Activated naive CD4-positive, alpha-beta T cell (primary cell): Measurements from ENCODE around the gene BICD2.
"Not testable (repeated sequence)": the region's sequence is repeated elsewhere in the genome, so short reads cannot be mapped to it uniquely, and the experiment has no call there.

Experiments
- DNase-seq, 4 experiments: peaks; one replicate each; lab custom pipeline; 2025; lab: John Stamatoyannopoulos, UW

Gene BICD2

DNA sequence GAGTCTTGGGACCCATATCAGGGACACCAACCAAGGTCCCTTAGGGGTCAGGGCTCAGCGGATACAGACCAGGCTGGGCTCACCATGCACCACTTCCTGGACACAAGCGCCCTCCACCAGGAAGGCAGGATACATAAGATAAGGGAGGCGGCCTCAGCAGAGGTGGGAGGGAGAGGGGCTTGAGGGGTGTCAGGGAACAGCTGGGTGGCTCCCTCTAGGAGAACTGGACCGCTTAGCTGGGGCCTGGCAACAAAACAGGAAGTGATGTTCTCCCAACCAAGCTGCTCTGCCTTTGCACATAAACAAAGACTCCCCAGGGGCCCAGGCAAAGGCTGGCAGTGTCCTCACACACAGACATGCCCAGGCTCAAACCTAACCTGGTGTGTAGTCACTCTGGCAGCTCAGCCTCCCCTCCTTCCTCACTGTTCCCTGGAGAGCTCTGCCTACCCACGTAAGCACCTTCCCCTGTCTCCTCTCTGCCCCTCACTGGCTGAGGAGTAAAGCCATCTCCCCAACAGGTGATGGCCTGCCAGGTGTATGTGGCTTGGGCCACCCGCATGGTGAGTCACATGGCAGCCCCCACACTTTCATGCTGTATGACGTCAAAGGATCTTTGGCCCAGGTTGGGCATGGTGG, 5.8 kb upstream of the BICD2 start:
- no peak for DNase-seq

DNA sequence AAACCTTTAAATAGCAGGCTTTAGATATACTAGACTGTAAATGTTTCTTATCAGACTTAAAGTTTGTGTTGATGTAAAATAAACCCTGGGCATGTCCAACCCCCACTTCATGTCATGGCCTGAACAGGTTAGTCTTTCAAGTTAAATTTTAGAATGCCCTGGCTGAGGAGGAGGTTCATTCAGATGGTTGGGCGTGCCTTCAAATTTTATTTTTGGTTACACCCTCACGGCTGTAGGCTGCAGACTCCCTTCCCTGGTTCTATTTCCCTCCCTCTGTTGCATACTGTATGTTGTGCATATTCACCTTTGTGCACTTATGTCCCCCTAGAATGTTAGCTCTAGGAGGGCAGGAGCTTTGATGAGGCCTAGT, 5.3 kb upstream of the BICD2 start:
- no peak for DNase-seq

DNA sequence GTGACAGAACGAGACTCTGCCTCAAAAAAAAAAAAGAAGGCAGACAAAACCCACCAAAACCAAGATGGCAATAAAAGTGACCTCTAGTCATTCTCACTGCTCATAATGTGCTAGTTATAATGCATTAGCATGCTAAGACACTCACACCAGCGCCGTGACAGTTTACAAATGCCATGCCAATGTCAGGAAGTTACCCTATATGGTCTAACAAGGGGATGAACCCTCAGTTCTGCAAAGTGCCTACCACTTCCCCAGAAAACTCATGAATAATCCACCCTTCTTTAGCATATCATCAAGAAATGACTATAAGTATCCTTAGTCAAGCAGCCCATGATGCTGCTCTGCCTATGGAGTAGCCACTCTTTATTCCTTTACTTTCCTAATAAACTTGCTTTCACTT, 4.7 kb upstream of the BICD2 start:
- no peak for DNase-seq

DNA sequence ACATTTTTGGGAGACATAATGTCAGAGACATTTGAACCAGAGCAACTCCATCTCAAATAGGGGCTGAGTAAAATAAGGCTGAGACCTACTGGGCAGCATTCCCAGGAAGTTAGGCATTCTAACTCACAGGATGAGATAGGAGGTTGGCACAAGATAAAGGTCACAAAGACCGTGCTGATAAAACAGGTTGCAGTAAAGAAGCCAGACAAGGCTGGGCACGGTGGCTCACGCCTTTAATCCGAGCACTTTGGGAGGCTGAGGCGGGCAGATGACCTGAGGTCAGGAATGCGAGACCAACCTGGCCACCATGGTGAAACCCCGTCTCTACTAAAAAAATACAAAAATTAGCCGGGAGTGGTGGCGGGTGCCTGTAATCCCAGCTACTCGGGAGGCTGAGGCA, 4.2 kb upstream of the BICD2 start:
- DNase-seq: not testable (repeated sequence)

DNA sequence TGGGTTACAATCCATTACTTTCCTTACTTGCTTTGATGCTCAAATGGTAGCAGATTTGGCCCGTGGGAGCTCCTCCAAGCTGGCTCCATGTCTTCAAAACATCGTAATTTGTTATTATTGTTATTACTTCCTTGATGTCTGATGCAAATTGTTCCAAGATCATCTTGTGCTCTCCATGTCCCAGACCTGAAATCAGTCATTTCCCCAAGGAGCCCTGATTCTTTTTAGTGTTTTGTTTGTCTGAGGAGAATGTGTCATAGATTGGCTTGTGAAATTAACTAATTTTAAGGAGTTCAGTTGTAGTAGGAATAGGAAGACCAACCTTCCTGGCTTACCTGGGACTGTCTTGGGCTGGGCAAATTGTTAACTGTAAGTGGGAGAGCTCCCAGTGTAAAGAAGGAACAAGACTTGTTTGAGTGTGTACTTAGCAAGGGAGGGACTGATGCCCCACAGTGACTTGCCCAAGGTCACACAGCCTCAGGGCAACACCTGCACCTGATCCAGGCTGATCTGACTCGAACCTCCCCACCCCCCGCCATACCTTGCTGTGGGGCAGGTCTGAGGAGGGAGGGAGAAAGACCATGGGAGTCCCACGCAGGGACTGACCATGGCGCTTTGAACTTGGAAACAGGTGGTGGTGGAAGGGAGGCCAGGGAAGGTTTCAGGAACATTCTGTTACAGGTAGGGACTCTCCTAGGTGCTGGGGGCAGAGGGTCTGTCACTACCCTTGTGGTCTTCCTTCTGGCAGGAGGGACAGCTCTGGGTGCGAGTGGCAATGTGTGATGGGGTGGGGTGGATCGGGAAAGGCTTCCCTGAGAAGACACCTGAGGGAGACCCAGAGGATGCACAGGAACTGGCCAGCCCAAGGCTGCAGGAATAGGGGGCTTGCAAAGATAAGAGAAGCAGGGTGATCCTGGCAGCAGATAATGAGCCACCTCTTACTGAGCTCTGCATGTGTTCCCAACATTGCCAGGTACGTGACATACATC, 2.7 kb upstream of the BICD2 start:
- DNase-seq: no peak

DNA sequence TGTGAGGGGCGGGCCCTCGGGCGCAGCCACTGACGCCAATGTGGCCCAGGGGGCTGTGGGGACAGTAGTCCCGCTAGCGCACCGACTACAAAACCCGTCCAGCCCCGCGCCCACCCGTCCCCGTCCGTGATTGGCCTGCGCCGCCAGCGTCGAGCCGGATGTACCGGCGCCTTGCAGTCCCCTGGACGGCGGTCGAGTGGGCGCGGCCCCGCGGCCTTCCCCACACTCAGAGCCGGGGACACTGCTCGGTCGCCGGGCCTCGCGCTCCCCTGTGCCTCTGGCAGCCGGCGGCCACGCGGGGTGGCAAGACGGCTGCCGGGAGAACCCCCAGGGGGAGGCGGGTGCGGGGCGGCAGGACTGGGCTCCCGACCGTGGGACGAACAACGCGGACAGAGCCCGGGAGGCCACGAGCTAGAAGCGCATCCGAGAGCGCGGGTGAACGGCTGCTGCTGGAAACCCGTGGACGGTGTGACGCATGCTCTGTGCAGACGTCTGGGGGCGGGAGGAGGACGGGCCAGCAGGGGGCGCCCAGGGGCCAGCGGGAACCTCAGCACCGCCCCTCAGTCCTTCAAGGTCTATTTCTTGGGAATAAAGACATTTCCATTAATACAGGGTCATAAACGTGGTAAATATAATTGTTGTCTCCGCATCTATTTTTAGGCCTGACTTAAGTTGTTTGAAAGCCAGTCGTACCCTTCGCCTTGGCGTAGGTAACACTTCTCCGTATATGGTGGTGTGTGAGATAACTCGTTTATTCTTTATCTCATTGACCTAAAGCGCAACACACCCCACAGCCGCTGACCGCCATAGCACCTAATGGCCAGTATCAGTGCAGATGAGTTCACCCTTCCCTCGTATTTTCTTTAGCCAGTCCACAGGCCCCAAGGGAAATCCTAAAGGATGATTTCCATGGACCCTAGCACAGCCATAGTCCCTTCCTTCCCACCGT, 629 bp upstream of the BICD2 start:
- DNase-seq: peak; percentile 91 to 97 (median 96)

DNA sequence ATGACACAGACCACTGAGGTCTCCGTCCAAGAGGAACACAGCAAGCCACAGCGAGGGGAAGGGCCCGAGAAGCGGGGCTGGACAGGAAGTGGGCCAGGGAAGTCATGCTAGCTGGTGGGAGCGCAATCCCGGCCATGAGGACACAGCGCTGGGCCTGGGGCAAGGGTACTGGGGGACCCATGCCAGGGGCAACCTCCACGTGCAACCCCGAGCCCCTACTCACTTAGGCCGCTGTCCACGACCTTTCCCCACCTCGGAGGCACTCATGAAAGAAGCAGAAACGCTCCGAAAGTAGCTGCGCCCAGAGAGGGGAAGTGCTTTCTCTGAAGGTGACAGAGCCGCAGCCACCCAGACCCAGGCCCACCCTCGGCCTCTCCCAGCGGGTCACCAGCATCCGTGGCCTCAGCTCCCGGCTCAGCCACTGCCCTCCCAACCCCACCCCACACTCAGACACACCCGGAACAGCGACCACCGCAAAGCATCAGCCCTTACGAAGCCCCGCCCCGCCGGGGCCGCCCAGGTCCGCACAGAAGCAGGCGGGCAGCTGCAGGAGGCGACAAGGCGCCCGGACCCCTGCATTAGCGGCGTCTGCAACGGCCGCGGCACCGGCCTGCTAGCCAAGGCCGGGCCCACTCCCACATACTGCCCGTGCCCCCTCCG, 782 bp downstream of the BICD2 start:
- DNase-seq: no peak

DNA sequence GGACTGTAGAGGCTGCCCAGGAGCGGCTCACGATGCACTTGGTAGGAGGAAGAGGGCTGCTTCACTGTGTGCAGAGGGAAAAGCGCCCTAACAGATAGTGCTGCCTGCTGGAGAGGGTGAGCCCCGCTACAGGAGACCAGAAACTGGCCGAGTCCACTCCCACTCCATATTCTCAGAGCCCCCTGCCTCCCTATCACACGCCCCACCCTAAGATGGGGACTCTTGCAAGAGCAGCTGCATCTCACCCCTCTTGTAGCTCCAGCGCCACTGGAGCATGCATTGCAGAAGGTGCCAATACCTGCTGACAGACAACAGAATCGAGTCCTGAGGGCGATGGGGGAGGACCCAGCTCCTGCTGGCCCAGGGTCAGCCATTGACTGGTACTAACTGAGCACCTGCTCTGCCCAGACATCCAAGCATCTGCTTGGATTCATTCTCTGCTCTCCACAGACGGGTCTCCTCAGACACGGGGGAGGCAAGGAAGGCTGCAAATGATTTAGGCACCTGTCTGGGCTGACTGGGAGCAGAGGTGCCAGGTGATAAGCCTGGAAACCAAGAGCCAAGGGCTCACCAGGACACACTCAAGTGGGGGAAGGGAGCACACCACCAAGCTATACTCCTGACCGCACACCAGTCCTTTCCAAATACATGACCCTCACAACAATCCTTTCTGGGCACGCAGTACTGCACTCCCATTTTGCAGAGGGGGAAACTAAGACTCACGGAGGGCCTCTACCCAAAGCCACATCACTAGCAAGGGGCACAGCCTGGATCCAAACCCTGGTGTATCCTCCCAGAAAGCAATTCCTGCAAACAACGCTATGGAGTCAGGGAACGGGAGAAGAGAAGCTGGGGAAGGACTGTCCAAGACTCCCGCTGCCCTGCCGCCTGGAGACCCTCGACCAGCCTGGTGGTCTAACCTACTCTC, 1.6 kb downstream of the BICD2 start:
- no peak for DNase-seq

DNA sequence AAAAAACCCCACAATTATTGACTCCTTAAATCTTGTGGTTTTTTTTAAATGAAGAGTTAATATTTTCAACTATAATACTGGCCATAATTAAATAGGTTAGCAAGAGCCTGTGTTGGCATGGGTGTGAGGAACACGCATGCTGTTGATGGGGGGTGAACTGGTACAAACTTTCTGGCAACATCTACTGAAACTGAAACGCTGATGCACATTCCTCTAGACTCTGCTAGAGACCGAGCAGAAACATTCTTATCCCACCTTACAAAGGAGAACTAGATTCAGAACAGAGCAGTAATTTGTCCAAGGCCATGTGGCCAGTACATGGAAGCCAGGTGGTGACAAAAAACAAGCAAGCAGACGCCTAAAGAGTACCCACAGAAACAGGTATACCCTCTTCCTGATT, 2.4 kb downstream of the BICD2 start:
- no peak for DNase-seq

DNA sequence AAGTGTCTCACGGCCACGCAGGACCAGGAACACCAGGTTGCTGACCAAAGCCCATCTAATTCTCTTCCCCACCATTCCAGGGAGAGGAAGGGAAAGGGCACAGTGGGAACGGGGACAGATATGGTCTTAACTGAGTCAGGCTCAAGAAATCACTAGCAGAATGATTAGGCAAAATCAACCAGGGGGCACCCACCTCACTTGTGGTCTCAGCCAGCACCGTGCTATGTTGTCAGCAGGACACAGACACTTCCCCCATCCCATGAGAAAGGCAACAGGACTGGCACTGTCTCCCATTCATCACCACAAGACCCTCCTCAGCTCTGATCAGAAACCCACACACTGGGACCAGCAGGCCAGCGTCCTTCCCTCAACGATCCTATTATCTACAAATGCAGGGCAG, 2.9 kb downstream of the BICD2 start:
- no peak for DNase-seq

DNA sequence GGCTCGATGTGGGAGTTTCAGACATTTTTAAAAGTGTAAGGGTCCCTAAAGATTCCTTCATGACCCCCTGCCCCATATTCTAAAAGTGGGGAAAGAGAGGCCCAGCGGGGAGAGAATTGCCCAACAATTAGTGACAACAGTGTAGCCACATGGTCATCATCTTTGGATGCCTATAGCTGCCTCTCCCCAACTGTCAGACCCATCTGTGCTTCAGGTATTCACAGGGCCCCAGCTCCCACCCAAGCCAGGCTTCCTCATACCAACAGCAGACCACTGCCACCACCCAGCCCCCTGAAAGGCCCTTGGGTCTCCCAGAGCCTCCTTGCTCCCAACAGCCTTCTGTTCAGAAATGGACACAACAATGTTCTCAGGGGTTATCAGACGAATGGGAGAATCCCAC, 4.1 kb downstream of the BICD2 start:
- DNase-seq: no peak

DNA sequence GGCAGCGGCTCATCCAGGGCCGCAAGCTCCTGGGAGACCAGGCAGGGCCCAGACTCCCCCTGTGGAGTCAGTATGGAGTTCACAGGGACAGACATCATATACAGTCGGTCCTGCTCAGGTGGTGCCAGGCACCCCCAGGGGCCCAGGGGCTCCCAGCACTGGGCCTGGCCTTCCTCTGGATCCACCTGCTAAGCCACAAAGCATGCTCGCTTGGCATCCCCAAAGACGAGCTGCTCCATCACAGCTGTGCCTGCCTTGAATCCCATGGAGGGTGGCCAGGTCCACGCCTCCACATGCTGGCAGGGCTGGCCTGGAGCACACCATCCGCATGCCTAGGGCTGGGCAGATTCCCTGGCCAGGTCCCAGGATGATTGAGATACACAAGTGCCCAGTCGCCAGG, 4.6 kb downstream of the BICD2 start:
- DNase-seq: no peak

DNA sequence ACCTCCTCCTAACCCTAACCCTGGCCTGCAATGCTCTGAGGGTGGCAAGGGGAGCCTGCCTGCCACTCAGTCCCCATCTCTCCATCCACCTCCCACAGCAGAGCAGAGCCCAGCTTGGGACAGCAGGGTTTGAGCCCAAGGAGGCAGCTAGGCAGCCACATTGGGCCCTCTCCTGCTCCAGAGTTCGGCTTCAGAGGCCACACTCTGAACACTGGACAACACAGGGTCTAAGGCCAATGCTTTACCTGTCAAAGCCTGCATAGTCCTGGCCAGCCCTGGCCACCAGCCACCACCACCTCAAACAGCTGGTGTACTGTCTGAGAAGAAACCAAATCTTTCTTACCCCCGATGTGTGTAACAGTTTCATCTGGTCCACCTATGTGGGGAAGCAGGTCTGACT, 5.2 kb downstream of the BICD2 start:
- no peak for DNase-seq

DNA sequence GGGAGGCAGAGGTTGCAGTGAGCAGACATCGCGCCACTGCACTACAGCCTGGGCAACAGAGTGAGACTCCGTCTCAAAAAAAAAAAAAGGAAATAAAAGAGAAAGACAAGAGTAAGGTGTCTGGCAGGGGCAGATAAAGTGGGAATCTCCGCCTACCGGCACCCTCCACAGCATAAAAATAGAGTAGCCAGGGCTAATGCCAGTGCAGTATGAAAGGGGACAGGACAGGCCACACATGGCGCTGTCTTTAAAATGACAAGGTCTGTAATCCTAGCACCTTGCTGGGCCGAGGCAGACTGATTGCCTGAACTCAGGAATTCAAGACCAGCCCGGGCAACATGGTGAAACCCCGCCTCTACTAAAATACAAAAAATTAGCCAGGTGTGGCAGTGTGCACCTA, 7.8 kb downstream of the BICD2 start:
- no peak for DNase-seq

DNA sequence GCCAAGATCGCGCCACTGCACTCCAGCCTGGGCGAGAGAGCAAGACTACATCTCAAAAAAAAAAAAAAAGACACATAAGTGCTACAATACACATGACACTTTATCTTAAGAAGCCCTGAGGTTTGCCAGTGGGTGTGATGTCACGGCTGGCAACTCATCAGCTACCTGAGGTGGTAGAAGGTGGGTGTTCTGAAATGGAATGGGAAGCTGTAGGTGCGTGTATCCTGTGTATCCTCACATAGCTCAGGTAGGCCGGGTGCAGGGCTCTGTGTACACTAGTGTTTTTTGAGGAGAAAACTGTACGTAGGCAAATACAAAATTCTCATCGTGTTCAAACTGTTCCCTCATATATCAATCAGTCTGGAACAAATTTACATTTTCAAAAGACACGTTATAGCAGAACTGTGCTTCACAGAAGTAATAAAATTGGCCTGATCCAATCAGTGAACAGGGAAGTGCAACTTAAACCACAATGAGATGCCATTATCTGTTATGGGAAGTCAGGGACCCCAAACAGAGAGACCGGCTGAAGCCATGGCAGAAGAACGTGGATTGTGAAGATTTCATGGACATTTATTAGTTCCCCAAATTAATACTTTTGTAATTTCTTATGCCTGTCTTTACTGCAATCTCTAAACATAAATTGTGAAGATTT, 10.4 kb downstream of the BICD2 start:
- DNase-seq: no peak

DNA sequence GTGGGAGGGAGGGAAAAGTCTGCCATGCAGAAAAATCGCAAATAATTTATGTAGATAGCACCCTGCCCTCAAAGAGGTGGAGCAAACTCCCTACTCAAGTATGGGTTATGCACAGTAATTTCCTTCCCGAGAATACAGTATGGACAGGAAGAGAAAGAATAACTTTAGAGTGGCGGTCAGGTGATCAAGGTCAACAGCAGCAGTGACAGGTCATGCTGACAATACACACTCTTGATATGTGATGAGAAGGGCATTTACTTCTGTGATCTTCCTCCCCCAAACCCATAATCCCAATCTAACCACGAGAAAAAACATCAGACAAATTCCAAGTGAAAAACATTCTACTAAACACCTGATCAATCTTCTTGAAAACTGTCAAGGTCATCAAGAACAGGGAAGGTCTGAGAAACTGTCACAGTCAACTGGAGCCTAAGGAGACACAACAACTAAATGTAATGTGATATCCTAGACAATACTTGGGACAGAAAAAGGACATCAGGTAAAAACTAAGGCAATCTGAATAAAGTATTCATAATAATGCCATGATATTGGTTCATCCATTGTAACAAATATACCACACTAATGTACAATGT, 11.7 kb downstream of the BICD2 start:
- no peak for DNase-seq

DNA sequence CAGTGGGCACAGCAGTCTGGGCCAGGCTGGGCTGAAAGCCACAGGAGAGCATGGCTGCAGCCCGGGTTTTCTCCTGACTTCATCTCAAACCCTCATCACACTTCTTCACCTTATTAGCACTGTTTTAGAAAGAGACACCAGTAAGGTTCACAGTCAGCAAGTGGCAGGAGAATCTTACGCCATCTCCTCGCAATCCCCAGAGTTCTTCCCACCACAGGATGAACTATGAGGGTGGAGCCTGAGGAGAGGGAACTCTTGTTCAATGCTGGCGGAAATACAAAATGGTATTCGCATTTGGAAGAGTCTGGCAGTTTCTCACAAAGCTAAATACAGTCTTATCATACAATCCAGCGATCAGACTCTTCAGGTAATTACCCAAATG, 14.7 kb downstream of the BICD2 start:
- no peak for DNase-seq

DNA sequence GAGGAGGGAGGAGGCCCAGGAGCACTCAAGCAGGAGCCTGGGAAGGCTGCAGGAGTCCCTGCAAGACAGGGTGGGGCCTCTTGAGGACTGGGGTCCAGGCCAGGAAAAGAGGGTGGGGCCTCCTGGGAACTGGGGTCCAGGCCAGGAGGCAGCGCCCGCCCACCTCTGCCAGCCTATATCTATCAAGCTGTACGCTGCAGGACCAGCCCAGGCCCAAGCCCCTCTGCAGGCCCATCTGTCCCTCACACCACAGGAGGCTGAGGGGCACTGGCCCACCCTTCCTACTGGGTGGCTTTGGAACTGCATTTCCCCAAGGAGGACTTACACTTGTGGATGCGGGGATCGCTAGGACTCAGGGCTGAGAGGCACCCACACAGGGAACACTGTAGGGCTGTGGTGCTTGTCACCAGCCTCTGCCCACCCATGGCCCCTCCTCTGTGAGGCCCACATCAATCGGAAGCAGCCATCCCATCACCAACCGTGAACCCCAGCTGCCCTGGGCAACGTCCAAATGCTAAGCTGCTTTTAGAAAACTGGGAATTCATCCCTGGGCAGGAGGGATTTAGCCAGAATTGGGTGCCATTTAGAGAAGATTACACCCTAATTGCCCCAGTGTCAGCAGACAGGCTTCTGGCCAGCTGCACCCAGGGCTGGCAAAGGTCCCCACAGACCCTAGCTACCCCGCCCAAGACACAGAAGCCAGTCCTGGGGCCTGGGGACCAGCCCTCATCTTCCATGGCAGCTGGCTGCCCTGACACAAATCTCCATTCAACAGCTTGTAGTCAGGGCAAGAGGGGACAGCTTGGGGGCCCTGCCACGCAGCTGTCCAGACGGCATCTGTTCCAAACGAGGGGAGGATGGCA, 15.3 kb downstream of the BICD2 start:
- DNase-seq: no peak

DNA sequence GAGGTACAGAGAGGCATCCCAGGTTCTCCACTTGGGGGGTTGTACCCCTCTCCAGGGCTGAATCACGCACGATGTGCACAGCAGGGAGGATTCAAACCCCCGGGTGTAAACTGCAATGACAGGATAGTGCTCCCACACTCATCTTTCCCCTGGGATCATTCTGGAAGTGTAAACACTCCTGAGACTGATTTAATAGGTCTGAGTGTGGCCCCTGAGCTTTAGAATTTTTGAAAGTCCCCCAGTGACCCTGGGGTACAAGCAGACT, 16.5 kb downstream of the BICD2 start:
- DNase-seq: no peak
